Activated CD4-positive, alpha-beta memory T cell treated with anti-CD3 and anti-CD28 coated beads for 36 hours (primary cell): Measurements from ENCODE around the gene INHBE. TPM values are rescaled to one million over a fixed set of nuclear protein-coding genes. Genes with fewer than 3 reads are reported as not detected.
"Not testable (repeated sequence)": the region's sequence is repeated elsewhere in the genome, so short reads cannot be mapped to it uniquely, and the experiment has no call there.

Source experiments
- CTCF ChIA-PET: fragments of 350-600 bp; sonication (Branson Sonifier 250); formaldehyde crosslinking; loops from one replicate; lab custom pipeline; 2021; ENCODE audit warnings: antibody characterized with exemption, inconsistent platforms; lab: Charles Lee
- POLR2A ChIA-PET: fragments of 350-600 bp; sonication (Branson Sonifier 250); formaldehyde crosslinking; loops from one replicate; lab custom pipeline; 2021; ENCODE audit warnings: antibody characterized with exemption; lab: Charles Lee
- DNase-seq: peaks from one replicate; pipeline ENCODE4 v3.0.0-alpha.2; 2020
- H3K27ac Mint-ChIP-seq: one replicate; pipeline ENCODE4 v1.8.0; 2021; ENCODE audit warnings: mixed read lengths
- H3K27me3 Mint-ChIP-seq: one replicate; pipeline ENCODE4 v1.8.0; 2021; ENCODE audit warnings: mixed read lengths
- H3K36me3 Mint-ChIP-seq: one replicate; pipeline ENCODE4 v1.8.0; 2021; ENCODE audit warnings: mixed read lengths
- H3K4me1 Mint-ChIP-seq: one replicate; pipeline ENCODE4 v1.8.0; 2021; ENCODE audit warnings: low read depth, mixed read lengths
- H3K4me3 Mint-ChIP-seq: one replicate; pipeline ENCODE4 v1.8.0; 2021; ENCODE audit warnings: mild to moderate bottlenecking, mixed read lengths
- H3K9me3 Mint-ChIP-seq: one replicate; pipeline ENCODE4 v1.8.0; 2021; ENCODE audit warnings: mixed read lengths
- intact Hi-C: fragments of 100-400 bp; cut with micrococcal nuclease; formaldehyde crosslinking; loops from one replicate; pipeline ENCODE4 v1.15.1; 2023
- total RNA-seq, 2 experiments: library from RNA; stranded (reverse); gene quantifications; one replicate each; pipeline ENCODE4 v1.2.3, GENCODE V29; 2021

Gene INHBE
- total RNA-seq, 2 experiments from 2014 or later, result 0.34 to 0.69 TPM

- H3K4me1 Mint-ChIP-seq, result peaks cover 35% of the 10 kb centered on the region
- H3K4me3 Mint-ChIP-seq, result peak overlapping the region; percentile 97
- peaks cover 5% of the 10 kb centered on the region for H3K36me3 Mint-ChIP-seq
- ChIA-PET POLR2A (interaction anchor here (0.5 to 1.5 kb wide), 8 partner anchors 8 to 50 kb away, joined by 3 to 4 read pairs (median 3); partner anchors contain the start of genes ARHGAP9 and INHBE), CTCF (interaction anchor here (0.5 to 1.4 kb wide), 8 partner anchors 23 to 187 kb away, joined by 3 to 8 read pairs (median 4); partner anchors contain the start of genes GLI1 and INHBE)
- no peaks in the 10 kb centered on the region for H3K27me3 Mint-ChIP-seq
- DNase-seq, result no peak
- peak overlapping the region; percentile 97 for H3K27ac Mint-ChIP-seq
- intact Hi-C loops, result loop anchor here (1.0 to 2.0 kb wide), 3 partner anchors 23 to 93 kb away; partner anchors contain the start of gene MBD6
- no peaks in the 10 kb centered on the region for H3K9me3 Mint-ChIP-seq
These were observed 25.5 kb upstream of the INHBE start for GRCh38 chr12:57429473-57430111.

GRCh38 chr12:57430112-57430930 lies 24.8 kb upstream of the INHBE start:
- no peaks in the 10 kb centered on the region for H3K27me3 Mint-ChIP-seq
- H3K4me1 Mint-ChIP-seq, result peaks cover 38% of the 10 kb centered on the region
- POLR2A ChIA-PET, result interaction anchor here (0.5 to 1.5 kb wide), 8 partner anchors 9 to 49 kb away, joined by 3 to 4 read pairs (median 3); partner anchors contain the start of genes ARHGAP9 and INHBE
- peak overlapping the region; percentile 99 for H3K27ac Mint-ChIP-seq
- no peaks in the 10 kb centered on the region for H3K9me3 Mint-ChIP-seq
- peak; percentile 65 for DNase-seq
- peak overlapping the region; percentile 97 for H3K4me3 Mint-ChIP-seq
- intact Hi-C loops, result loop anchor here (1.0 to 2.0 kb wide), 3 partner anchors 22 to 92 kb away; partner anchors contain the start of gene MBD6
- peaks cover 4% of the 10 kb centered on the region for H3K36me3 Mint-ChIP-seq
- CTCF ChIA-PET, result interaction anchor here (0.5 to 1.3 kb wide), 7 partner anchors 23 to 188 kb away, joined by 3 to 8 read pairs (median 3); partner anchors contain the start of genes GLI1 and INHBE

GRCh38 chr12:57430931-57431566 lies 24.1 kb upstream of the INHBE start, which contains the start of gene R3HDM2:
R3HDM2 (minus strand) TSS chr12:57431043; CDS start chr12:57310428, 120,615 bp downstream.
- peaks cover 37% of the 10 kb centered on the region for H3K4me1 Mint-ChIP-seq
- peak within 1 kb of the TSS; percentile 99 for H3K27ac Mint-ChIP-seq
- H3K4me3 Mint-ChIP-seq, result peak within 1 kb of the TSS; percentile 97
- H3K27me3 Mint-ChIP-seq, result no peaks in the 10 kb centered on the region
- CTCF ChIA-PET, result interaction anchor here (1.2 to 1.3 kb wide), 2 partner anchors 22 to 192 kb away, joined by 4 read pairs; no protein-coding TSS in a partner anchor
- DNase-seq, result peak; percentile 97
- intact Hi-C loops, result loop anchor here (1.0 to 2.0 kb wide), 4 partner anchors 22 to 151 kb away; partner anchors contain the start of gene MBD6
- no peaks in the 10 kb centered on the region for H3K9me3 Mint-ChIP-seq
- peaks cover 4% of the 10 kb centered on the region for H3K36me3 Mint-ChIP-seq
- POLR2A ChIA-PET, result no interaction called here

- Mint-ChIP-seq H3K9me3 (no peaks in the 10 kb centered on the region), H3K4me3 (peak overlapping the region; percentile 89), H3K36me3 (peaks cover 4% of the 10 kb centered on the region), H3K27me3 (no peaks in the 10 kb centered on the region), H3K4me1 (peaks cover 32% of the 10 kb centered on the region), H3K27ac (peak overlapping the region; percentile 99)
- ChIA-PET POLR2A (no interaction called here), CTCF (interaction anchor here (1.0 to 1.6 kb wide), 4 partner anchors 21 to 192 kb away, joined by 3 to 6 read pairs (median 4); partner anchors contain the start of gene INHBE)
- no peak for DNase-seq
- intact Hi-C loops, result loop anchor here (1.0 to 2.0 kb wide), 3 partner anchors 21 to 151 kb away; no protein-coding TSS in a partner anchor
These were observed 23.4 kb upstream of the INHBE start for GRCh38 chr12:57431654-57432188.

- Mint-ChIP-seq H3K9me3 (no peaks in the 10 kb centered on the region), H3K4me1 (peaks cover 27% of the 10 kb centered on the region), H3K27ac (no peak overlapping the region), H3K27me3 (no peaks in the 10 kb centered on the region), H3K36me3 (peaks cover 4% of the 10 kb centered on the region), H3K4me3 (no peak overlapping the region)
- no peak for DNase-seq
- ChIA-PET CTCF (interaction anchor here (0.8 to 1.8 kb wide), 4 partner anchors 19 to 432 kb away, joined by 3 to 11 read pairs (median 4); partner anchors contain the start of genes GLI1 and INHBE), POLR2A (interaction anchor here (0.8 kb wide), 1 partner anchor 87 kb away, joined by 3 read pairs; no protein-coding TSS in a partner anchor)
- intact Hi-C loops, result no loop called here
These were observed 21.7 kb upstream of the INHBE start for GRCh38 chr12:57433370-57433769.

GRCh38 chr12:57434517-57435223 lies 20.4 kb upstream of the INHBE start, which contains the start of gene INHBC:
INHBC (plus strand) TSS chr12:57434784; CDS start chr12:57434887, 103 bp downstream.
- H3K27me3 Mint-ChIP-seq, result no peaks in the 10 kb centered on the region
- no peaks in the 10 kb centered on the region for H3K36me3 Mint-ChIP-seq
- DNase-seq, result no peak
- intact Hi-C loops, result no loop called here
- H3K27ac Mint-ChIP-seq, result no peak within 1 kb of the TSS
- peaks cover 21% of the 10 kb centered on the region for H3K4me1 Mint-ChIP-seq
- ChIA-PET POLR2A (no interaction called here), CTCF (interaction anchor here (1.6 to 2.4 kb wide), 3 partner anchors 18 to 25 kb away, joined by 7 to 11 read pairs (median 9); partner anchors contain the start of genes GLI1 and INHBE)
- H3K9me3 Mint-ChIP-seq, result no peaks in the 10 kb centered on the region
- H3K4me3 Mint-ChIP-seq, result no peak within 1 kb of the TSS

- Mint-ChIP-seq H3K4me3 (no peak overlapping the region), H3K4me1 (peaks cover 17% of the 10 kb centered on the region), H3K9me3 (no peaks in the 10 kb centered on the region), H3K27me3 (no peaks in the 10 kb centered on the region), H3K36me3 (no peaks in the 10 kb centered on the region), H3K27ac (no peak overlapping the region)
- POLR2A ChIA-PET, result no interaction called here
- CTCF ChIA-PET, result interaction anchor here (1.6 to 2.4 kb wide), 3 partner anchors 18 to 24 kb away, joined by 7 to 11 read pairs (median 9); partner anchors contain the start of genes GLI1 and INHBE
- no peak for DNase-seq
- intact Hi-C loops, result no loop called here
These were observed 19.8 kb upstream of the INHBE start for GRCh38 chr12:57435293-57435692.

- Mint-ChIP-seq H3K27ac (no peak overlapping the region), H3K9me3 (peaks cover 12% of the 10 kb centered on the region), H3K4me3 (no peak overlapping the region), H3K4me1 (peaks cover 4% of the 10 kb centered on the region), H3K27me3 (peaks cover 6% of the 10 kb centered on the region), H3K36me3 (peaks cover 4% of the 10 kb centered on the region)
- ChIA-PET CTCF (interaction anchor here (2.5 kb wide), 1 partner anchor 14 kb away, joined by 10 read pairs; no protein-coding TSS in a partner anchor), POLR2A (no interaction called here)
- intact Hi-C loops, result no loop called here
- DNase-seq, result no peak
These were observed 16.7 kb upstream of the INHBE start for GRCh38 chr12:57438400-57438799.

- peaks cover 12% of the 10 kb centered on the region for H3K9me3 Mint-ChIP-seq
- no peak for DNase-seq
- H3K27me3 Mint-ChIP-seq, result peaks cover 6% of the 10 kb centered on the region
- no peak overlapping the region for H3K4me3 Mint-ChIP-seq
- peaks cover 4% of the 10 kb centered on the region for H3K4me1 Mint-ChIP-seq
- H3K36me3 Mint-ChIP-seq, result peaks cover 4% of the 10 kb centered on the region
- intact Hi-C loops, result no loop called here
- ChIA-PET POLR2A (no interaction called here), CTCF (interaction anchor here (0.7 to 1.3 kb wide), 4 partner anchors 11 to 227 kb away, joined by 3 to 5 read pairs (median 4); partner anchors contain the start of gene GLI1)
- H3K27ac Mint-ChIP-seq, result no peak overlapping the region
These were observed 15.3 kb upstream of the INHBE start for GRCh38 chr12:57439762-57440266.

- intact Hi-C loops, H3K27ac Mint-ChIP-seq, H3K36me3 Mint-ChIP-seq, H3K4me1 Mint-ChIP-seq, DNase-seq, H3K4me3 Mint-ChIP-seq, H3K27me3 Mint-ChIP-seq, POLR2A ChIA-PET: not testable (repeated sequence)
- H3K9me3 Mint-ChIP-seq, result peaks cover 12% of the 10 kb centered on the region
- CTCF ChIA-PET, result interaction anchor here (0.7 to 2.3 kb wide), 2 partner anchors 11 to 213 kb away, joined by 3 to 8 read pairs; no protein-coding TSS in a partner anchor
These were observed 13.7 kb upstream of the INHBE start for GRCh38 chr12:57441393-57441792.
